AG04449 (cell line): ENCODE data around the gene TTC17.
"Not testable (repeated sequence)": the region's sequence is repeated elsewhere in the genome, so short reads cannot be mapped to it uniquely, and the experiment has no call there.

Experiments used
- CTCF ChIA-PET: fragments of 350-600 bp; formaldehyde crosslinking; extraction: SDS; loops from one replicate; lab custom pipeline; 2021; ENCODE audit warnings: antibody characterized with exemption; lab: Yijun Ruan, JAX
- POLR2A ChIA-PET: fragments of 400-600, 350-600 bp; formaldehyde crosslinking; extraction: SDS; loops from one replicate; lab custom pipeline; 2020; ENCODE audit warnings: antibody characterized with exemption, inconsistent platforms; lab: Yijun Ruan, JAX
- DNase-seq: peaks from one replicate; pipeline ENCODE4 v3.0.0-alpha.2; 2010; ENCODE audit warnings: low read depth, low spot score
- H3K4me3 ChIP-seq: 2 replicates; pipeline ENCODE4 v1.5.1; 2011; ENCODE audit warnings: low read depth, mild to moderate bottlenecking, control low read depth, low read length
- CTCF ChIP-seq: IDR thresholded peaks from one replicate; pipeline ENCODE4 v1.5.1; 2011; ENCODE audit warnings: mild to moderate bottlenecking, moderate library complexity, low read length, control low read depth, inconsistent platforms; ENCODE audit not compliant: insufficient read depth; ENCODE audit errors: missing control alignments

TTC17 gene

GRCh38 chr11:43458486-43458885, 99.8 kb downstream of the TTC17 start:
- no peak for TF ChIP-seq CTCF
- no peak for DNase-seq
- H3K4me3 ChIP-seq: no peak overlapping the region
- POLR2A ChIA-PET: no interaction called here
- CTCF ChIA-PET: no interaction called here

GRCh38 chr11:43459246-43459645, 100.5 kb downstream of the TTC17 start:
- ChIA-PET CTCF (interaction anchor here (1.9 kb wide), 1 partner anchor 393 kb away, joined by 4 read pairs; no protein-coding TSS in a partner anchor), POLR2A (no interaction called here)
- no peak for TF ChIP-seq CTCF
- H3K4me3 ChIP-seq: no peak overlapping the region
- DNase-seq: no peak

GRCh38 chr11:43462359-43462758, 103.6 kb downstream of the TTC17 start:
- DNase-seq: no peak
- ChIA-PET CTCF (no interaction called here), POLR2A (no interaction called here)
- no peak for TF ChIP-seq CTCF
- no peak overlapping the region for H3K4me3 ChIP-seq

- no peak for DNase-seq
- no peak for TF ChIP-seq CTCF
- CTCF ChIA-PET: no interaction called here
- no peak overlapping the region for H3K4me3 ChIP-seq
- POLR2A ChIA-PET: no interaction called here
Observed at GRCh38 chr11:43467958-43468357, 109.2 kb downstream of the TTC17 start.

- POLR2A ChIA-PET, H3K4me3 ChIP-seq, DNase-seq, CTCF ChIA-PET: not testable (repeated sequence)
Observed at GRCh38 chr11:43477491-43477890, 118.8 kb downstream of the TTC17 start.

- CTCF ChIA-PET: no interaction called here
- no peak for DNase-seq
- TF ChIP-seq CTCF: no peak
- POLR2A ChIA-PET: no interaction called here
- H3K4me3 ChIP-seq: no peak overlapping the region
Observed at GRCh38 chr11:43486141-43486540, 127.4 kb downstream of the TTC17 start.

GRCh38 chr11:43489869-43490465, 131.2 kb downstream of the TTC17 start:
- DNase-seq: no peak
- ChIA-PET CTCF (no interaction called here), POLR2A (no interaction called here)
- no peak for TF ChIP-seq CTCF
- H3K4me3 ChIP-seq: no peak overlapping the region
